Neural progenitor cell (in vitro differentiated cells): ENCODE data around the gene RPF1. TPM values are rescaled to one million over a fixed set of nuclear protein-coding genes. Genes with fewer than 3 reads are reported as not detected.

ENCODE experiments used
- DNase-seq: peaks from one replicate; pipeline ENCODE4 v3.0.0-alpha.2; 2016; ENCODE audit warnings: low spot score
- H2AFZ ChIP-seq: fragments of 200-600 bp; sonication (generic); replicated peaks from 2 replicates; pipeline ENCODE4 v1.6.1; 2016; ENCODE audit warnings: antibody characterized with exemption
- H3F3A ChIP-seq: fragments of 200-600 bp; sonication (generic); 2 replicates; pipeline ENCODE4 v1.6.1; 2016; ENCODE audit warnings: antibody characterized with exemption, low read depth
- H3K27ac ChIP-seq: fragments of 200-600 bp; sonication (generic); 2 replicates; pipeline ENCODE4 v1.5.1; 2016; ENCODE audit warnings: mild to moderate bottlenecking
- H3K27me3 ChIP-seq: fragments of 200-600 bp; sonication (generic); 2 replicates; pipeline ENCODE4 v1.6.1; 2016; ENCODE audit warnings: mild to moderate bottlenecking, moderate library complexity
- H3K36me3 ChIP-seq: fragments of 200-600 bp; sonication (generic); 2 replicates; pipeline ENCODE4 v1.5.1; 2016
- H3K4me1 ChIP-seq: fragments of 200-600 bp; sonication (generic); 2 replicates; pipeline ENCODE4 v1.6.1; 2016; ENCODE audit warnings: mixed run types
- H3K4me2 ChIP-seq: fragments of 200-600 bp; sonication (generic); 2 replicates; pipeline ENCODE4 v1.6.1; 2016
- H3K4me3 ChIP-seq: fragments of 200-600 bp; sonication (generic); 2 replicates; pipeline ENCODE4 v1.5.1; 2016
- H3K79me2 ChIP-seq: fragments of 200-600 bp; sonication (generic); 2 replicates; pipeline ENCODE4 v1.6.1; 2016; ENCODE audit warnings: low read depth
- H3K9ac ChIP-seq: fragments of 200-600 bp; sonication (generic); 2 replicates; pipeline ENCODE4 v1.6.1; 2016
- H3K9me3 ChIP-seq: fragments of 200-600 bp; sonication (generic); 2 replicates; pipeline ENCODE4 v1.5.1; 2016; ENCODE audit warnings: low read depth
- H4K20me1 ChIP-seq: fragments of 200-600 bp; sonication (generic); 2 replicates; pipeline ENCODE4 v1.6.1; 2016; ENCODE audit warnings: low read depth
- H3K27ac Mint-ChIP-seq: 3 replicates; pipeline ENCODE4 v1.8.0; 2021; ENCODE audit warnings: mixed read lengths
- H3K27me3 Mint-ChIP-seq: 2 replicates; pipeline ENCODE4 v1.8.0; 2022; ENCODE audit warnings: low read depth, mild to moderate bottlenecking, inconsistent platforms, moderate library complexity, mixed read lengths; ENCODE audit not compliant: insufficient read depth
- H3K36me3 Mint-ChIP-seq: 3 replicates; pipeline ENCODE4 v1.8.0; 2021; ENCODE audit warnings: mixed read lengths
- H3K4me1 Mint-ChIP-seq: 3 replicates; pipeline ENCODE4 v1.8.0; 2021; ENCODE audit warnings: mixed read lengths
- H3K4me3 Mint-ChIP-seq: 3 replicates; pipeline ENCODE4 v1.8.0; 2021; ENCODE audit warnings: mild to moderate bottlenecking, moderate library complexity, mixed read lengths
- H3K9me3 Mint-ChIP-seq: 3 replicates; pipeline ENCODE4 v1.8.0; 2020; ENCODE audit warnings: mixed read lengths
- EZH2 ChIP-seq: fragments of 200-600 bp; sonication (generic); IDR thresholded peaks from 2 replicates; pipeline ENCODE4 v1.6.1; 2017; ENCODE audit warnings: antibody characterized with exemption, mild to moderate bottlenecking, moderate library complexity
- EZH2phosphoT487 ChIP-seq: fragments of 200-600 bp; sonication (generic); IDR thresholded peaks from 2 replicates; pipeline ENCODE4 v1.6.1; 2017; ENCODE audit warnings: antibody characterized with exemption
- total RNA-seq: library from RNA; depleted of rRNA; stranded (reverse); fragments of >200 nt; gene quantifications from 2 replicates; pipeline ENCODE4 v1.2.3, GENCODE V29; 2015; ENCODE audit warnings: low replicate concordance
- TF ChIP-seq, protein P1 (sequence below): fragments of 200-600 bp; sonication (generic); IDR thresholded peaks from 2 replicates; pipeline ENCODE4 v1.5.1; 2017; ENCODE audit warnings: antibody characterized with exemption, mild to moderate bottlenecking

Gene RPF1
- total RNA-seq, 1 donor from 2014 or later = 81.6 TPM

GRCh38 chr1:84434081-84434769 is 44.8 kb upstream of the RPF1 start:
- no peak for DNase-seq
- no peak overlapping the region for H3K9ac ChIP-seq
- peaks cover 7% of the 10 kb centered on the region for H3K9me3 Mint-ChIP-seq

GRCh38 chr1:84434801-84435549 is 44.1 kb upstream of the RPF1 start:
- Histone ChIP-seq H3K4me1 (peaks cover 6% of the 10 kb centered on the region), H3K9ac (no peak overlapping the region), H3K36me3 (no peaks in the 10 kb centered on the region), H2AFZ (no peak overlapping the region), H3F3A (no peaks in the 10 kb centered on the region), H3K9me3 (no peaks in the 10 kb centered on the region), H3K27ac (no peak overlapping the region), H3K79me2 (no peaks in the 10 kb centered on the region), H3K4me3 (no peak overlapping the region), H3K27me3 (no peaks in the 10 kb centered on the region), H4K20me1 (no peaks in the 10 kb centered on the region), H3K4me2 (no peak overlapping the region)
- Mint-ChIP-seq H3K4me3 (no peak overlapping the region), H3K4me1 (peaks cover 3% of the 10 kb centered on the region), H3K9me3 (peaks cover 4% of the 10 kb centered on the region), H3K36me3 (peaks cover 2% of the 10 kb centered on the region), H3K27me3 (peaks cover 2% of the 10 kb centered on the region), H3K27ac (no peak overlapping the region)
- TF ChIP-seq EZH2 (no peak), EZH2phosphoT487 (no peak)
- TF ChIP-seq, protein P1, sequence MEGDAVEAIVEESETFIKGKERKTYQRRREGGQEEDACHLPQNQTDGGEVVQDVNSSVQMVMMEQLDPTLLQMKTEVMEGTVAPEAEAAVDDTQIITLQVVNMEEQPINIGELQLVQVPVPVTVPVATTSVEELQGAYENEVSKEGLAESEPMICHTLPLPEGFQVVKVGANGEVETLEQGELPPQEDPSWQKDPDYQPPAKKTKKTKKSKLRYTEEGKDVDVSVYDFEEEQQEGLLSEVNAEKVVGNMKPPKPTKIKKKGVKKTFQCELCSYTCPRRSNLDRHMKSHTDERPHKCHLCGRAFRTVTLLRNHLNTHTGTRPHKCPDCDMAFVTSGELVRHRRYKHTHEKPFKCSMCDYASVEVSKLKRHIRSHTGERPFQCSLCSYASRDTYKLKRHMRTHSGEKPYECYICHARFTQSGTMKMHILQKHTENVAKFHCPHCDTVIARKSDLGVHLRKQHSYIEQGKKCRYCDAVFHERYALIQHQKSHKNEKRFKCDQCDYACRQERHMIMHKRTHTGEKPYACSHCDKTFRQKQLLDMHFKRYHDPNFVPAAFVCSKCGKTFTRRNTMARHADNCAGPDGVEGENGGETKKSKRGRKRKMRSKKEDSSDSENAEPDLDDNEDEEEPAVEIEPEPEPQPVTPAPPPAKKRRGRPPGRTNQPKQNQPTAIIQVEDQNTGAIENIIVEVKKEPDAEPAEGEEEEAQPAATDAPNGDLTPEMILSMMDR = no peak
- DNase-seq = no peak

More at GRCh38 chr1:84434081-84434769, 44.8 kb upstream of the RPF1 start:
- H3K4me1 ChIP-seq = peaks cover 6% of the 10 kb centered on the region
- H3K27me3 ChIP-seq = no peaks in the 10 kb centered on the region
- H3K9me3 ChIP-seq = no peaks in the 10 kb centered on the region
- TF ChIP-seq, protein P1 = no peak
- TF ChIP-seq EZH2phosphoT487 = no peak
- no peak for TF ChIP-seq EZH2
- H3K27ac Mint-ChIP-seq = no peak overlapping the region
- peaks cover 2% of the 10 kb centered on the region for H3K27me3 Mint-ChIP-seq
- H3K79me2 ChIP-seq = no peaks in the 10 kb centered on the region
- no peaks in the 10 kb centered on the region for H4K20me1 ChIP-seq
- H3F3A ChIP-seq = no peaks in the 10 kb centered on the region
- H3K27ac ChIP-seq = no peak overlapping the region
- H2AFZ ChIP-seq = no peak overlapping the region
- peaks cover 3% of the 10 kb centered on the region for H3K4me1 Mint-ChIP-seq
- no peak overlapping the region for H3K4me3 ChIP-seq
- H3K36me3 ChIP-seq = no peaks in the 10 kb centered on the region
- no peak overlapping the region for H3K4me2 ChIP-seq
- H3K4me3 Mint-ChIP-seq = no peak overlapping the region
- peaks cover 2% of the 10 kb centered on the region for H3K36me3 Mint-ChIP-seq

GRCh38 chr1:84436876-84437655 is 42.0 kb upstream of the RPF1 start:
- DNase-seq = no peak
- H3K27me3 ChIP-seq = no peaks in the 10 kb centered on the region
- no peaks in the 10 kb centered on the region for H3K79me2 ChIP-seq
- peaks cover 6% of the 10 kb centered on the region for H3K4me1 ChIP-seq
- no peak overlapping the region for H2AFZ ChIP-seq
- TF ChIP-seq, protein P1 = no peak
- no peak for TF ChIP-seq EZH2phosphoT487
- no peak for TF ChIP-seq EZH2
- H3K9ac ChIP-seq = no peak overlapping the region
- no peak overlapping the region for H3K4me3 Mint-ChIP-seq
- H3K36me3 Mint-ChIP-seq = no peaks in the 10 kb centered on the region
- no peak overlapping the region for H3K27ac ChIP-seq
- no peaks in the 10 kb centered on the region for H3K9me3 ChIP-seq
- no peak overlapping the region for H3K27ac Mint-ChIP-seq
- no peaks in the 10 kb centered on the region for H4K20me1 ChIP-seq
- peaks cover 3% of the 10 kb centered on the region for H3K4me1 Mint-ChIP-seq
- no peak overlapping the region for H3K4me3 ChIP-seq
- peaks cover 2% of the 10 kb centered on the region for H3K27me3 Mint-ChIP-seq
- H3K9me3 Mint-ChIP-seq = no peaks in the 10 kb centered on the region
- H3K36me3 ChIP-seq = no peaks in the 10 kb centered on the region
- no peaks in the 10 kb centered on the region for H3F3A ChIP-seq
- no peak overlapping the region for H3K4me2 ChIP-seq
